ENCODE data around the gene PARS2. TPM values are rescaled to one million over a fixed set of nuclear protein-coding genes. Genes with fewer than 3 reads are reported as not detected.
A peak's percentile ranks its signal among the peaks of the same experiment; 100 is the strongest.

Gene PARS2
- total RNA-seq, 2 experiments from 2014 or later = 5.0 to 6.4 TPM

DNA sequence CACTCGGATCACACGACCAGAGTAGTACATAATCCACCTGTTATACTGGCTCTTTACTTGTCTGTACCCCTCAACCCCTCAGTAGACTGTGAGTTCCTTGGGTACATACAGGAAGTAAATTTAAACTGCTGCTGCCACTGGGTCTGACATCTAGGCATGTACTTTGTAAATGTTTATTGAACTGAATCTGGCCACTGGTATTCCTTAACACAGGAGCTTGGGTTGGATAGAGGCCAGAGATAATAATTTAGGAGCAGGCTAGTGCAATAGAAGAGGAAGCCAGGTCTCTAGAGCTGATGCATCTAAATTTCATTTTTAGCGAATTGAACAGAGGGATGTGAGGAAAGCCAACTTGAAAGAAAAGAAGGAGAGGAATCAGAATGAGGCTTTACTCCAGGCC, 36.3 kb downstream of the PARS2 start:
- CTCF ChIA-PET = no interaction called here
- Mint-ChIP-seq H3K4me1 (peaks cover 4% of the 10 kb centered on the region), H3K27me3 (no peaks in the 10 kb centered on the region), H3K9me3 (ENCODE audit: low read depth) (peaks cover 2% of the 10 kb centered on the region), H3K36me3 (peaks cover 58% of the 10 kb centered on the region), H3K4me3 (no peak overlapping the region), H3K27ac (peak overlapping the region; percentile 50)
- ATAC-seq (no peak), DNase-seq (no peak)

DNA sequence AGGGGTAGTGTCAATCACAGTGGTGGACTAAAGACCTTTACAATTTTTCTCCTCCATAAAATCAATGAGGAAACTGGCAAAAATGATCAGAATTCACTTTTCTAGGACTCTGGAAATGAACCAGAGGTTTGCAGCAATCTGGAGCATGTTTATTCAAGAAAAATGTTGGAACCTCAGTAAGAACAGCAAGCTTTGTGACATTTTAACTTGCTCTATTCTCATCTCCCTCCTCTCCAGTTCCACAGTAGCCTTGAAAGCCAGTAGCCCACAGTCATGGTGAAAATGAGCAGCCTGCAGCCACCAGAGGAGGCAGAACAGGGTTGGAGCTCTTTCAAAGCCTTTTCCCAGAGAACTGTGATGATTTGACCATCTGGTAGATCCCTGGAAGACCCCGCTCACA, 39.6 kb downstream of the PARS2 start:
- H3K27ac Mint-ChIP-seq = no peak overlapping the region
- H3K36me3 Mint-ChIP-seq = peaks cover 61% of the 10 kb centered on the region
- no peaks in the 10 kb centered on the region for H3K27me3 Mint-ChIP-seq
- peaks cover 2% of the 10 kb centered on the region for H3K9me3 Mint-ChIP-seq (ENCODE audit: low read depth)
- H3K4me3 Mint-ChIP-seq = no peak overlapping the region
- CTCF ChIA-PET = interaction anchor here (0.7 to 1.2 kb wide), 2 partner anchors 24 to 76 kb away, joined by 3 to 4 read pairs; partner anchors contain the start of gene TTC22
- no peak for DNase-seq
- H3K4me1 Mint-ChIP-seq = no peaks in the 10 kb centered on the region
- no peak for ATAC-seq

DNA sequence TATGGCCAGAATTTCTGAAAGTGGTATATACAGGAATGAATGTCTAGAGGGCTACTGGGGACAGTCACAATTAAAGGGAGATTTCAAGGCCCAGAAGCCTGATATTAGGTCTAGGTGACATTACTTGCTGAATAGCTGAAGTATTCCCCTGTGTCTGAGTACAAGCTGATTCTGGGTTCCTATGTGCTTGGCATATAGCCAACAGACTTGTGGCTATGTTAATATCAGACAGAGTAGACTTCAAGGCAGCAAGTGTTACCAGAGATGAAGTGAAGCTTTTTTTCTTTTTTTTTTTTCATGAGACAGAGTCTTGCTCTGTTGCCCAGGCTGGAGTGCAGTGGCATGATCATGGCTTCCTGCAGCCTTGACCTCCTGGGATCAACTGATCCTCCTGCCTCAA, 40.3 kb downstream of the PARS2 start:
- Mint-ChIP-seq H3K36me3 (peaks cover 62% of the 10 kb centered on the region), H3K4me1 (peaks cover 3% of the 10 kb centered on the region), H3K27ac (no peak overlapping the region), H3K4me3 (no peak overlapping the region), H3K27me3 (no peaks in the 10 kb centered on the region), H3K9me3 (ENCODE audit: low read depth) (peaks cover 2% of the 10 kb centered on the region)
- ATAC-seq (no peak), DNase-seq (no peak)
- CTCF ChIA-PET = no interaction called here

DNA sequence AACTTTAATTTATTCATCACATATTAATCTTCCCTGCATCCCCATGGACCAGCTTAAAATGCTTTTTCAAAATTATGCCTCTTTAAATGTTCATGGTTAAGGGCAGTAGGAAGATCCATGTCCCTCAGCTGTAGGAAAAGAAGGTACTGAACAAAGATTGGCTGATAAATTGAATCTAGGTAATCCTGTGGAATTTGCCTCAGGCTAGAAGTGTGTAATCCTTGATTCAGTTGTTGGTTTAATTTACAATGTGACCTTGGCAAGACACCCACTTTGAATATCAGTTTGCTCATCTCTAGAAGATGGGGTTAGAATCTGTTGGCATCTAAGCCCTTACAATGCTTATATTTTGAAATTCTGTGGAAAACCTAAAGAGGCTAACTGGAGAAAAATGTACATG, 42.6 kb downstream of the PARS2 start:
- H3K27ac Mint-ChIP-seq = no peak overlapping the region
- no peak for ATAC-seq
- peaks cover 54% of the 10 kb centered on the region for H3K36me3 Mint-ChIP-seq
- no peak for DNase-seq
- CTCF ChIA-PET = interaction anchor here (0.7 to 1.4 kb wide), 2 partner anchors 42 to 49 kb away, joined by 3 read pairs; no protein-coding TSS in a partner anchor
- peaks cover 14% of the 10 kb centered on the region for H3K4me1 Mint-ChIP-seq
- H3K27me3 Mint-ChIP-seq = no peaks in the 10 kb centered on the region
- peaks cover 2% of the 10 kb centered on the region for H3K9me3 Mint-ChIP-seq (ENCODE audit: low read depth)
- H3K4me3 Mint-ChIP-seq = no peak overlapping the region

DNA sequence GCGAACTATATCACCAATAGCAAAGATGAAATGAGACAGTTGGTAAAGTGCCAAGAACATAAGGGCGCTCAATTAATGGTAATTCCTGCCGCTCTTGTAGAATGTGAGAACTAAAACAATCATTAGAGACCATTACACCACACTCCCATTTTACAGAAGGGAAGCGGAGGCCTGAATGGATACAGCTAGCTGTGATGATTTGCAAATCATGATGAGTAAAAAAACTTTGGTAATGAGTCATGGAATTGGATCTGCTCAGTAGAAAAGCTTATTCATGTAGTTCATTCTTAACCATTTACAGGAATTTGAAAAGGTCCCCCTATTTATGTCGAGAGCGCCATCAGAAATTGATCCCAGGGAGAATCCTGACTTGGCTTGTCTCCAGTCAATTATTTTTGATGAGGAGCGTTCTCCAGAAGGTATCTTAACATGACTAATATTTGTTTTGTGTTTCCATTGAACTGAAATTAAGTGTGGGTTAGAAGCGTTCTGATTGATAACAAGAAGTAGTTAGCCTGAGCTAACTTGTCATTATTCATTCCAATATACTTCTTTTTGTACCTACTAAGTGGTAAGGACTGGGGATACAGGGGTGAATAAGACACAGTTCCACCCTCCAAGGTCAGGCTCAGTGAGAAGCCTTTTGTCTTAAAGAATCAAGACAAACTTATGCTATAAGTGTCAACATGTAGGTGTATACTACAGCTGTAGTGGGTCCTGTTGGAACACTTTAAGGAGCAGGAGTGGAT, 47.9 kb downstream of the PARS2 start:
- CTCF ChIA-PET = interaction anchor here (1.1 to 2.4 kb wide), 5 partner anchors 83 to 229 kb away, joined by 3 to 7 read pairs (median 3); partner anchors contain the start of gene TTC22
- H3K9me3 Mint-ChIP-seq (ENCODE audit: low read depth) = no peaks in the 10 kb centered on the region

DNA sequence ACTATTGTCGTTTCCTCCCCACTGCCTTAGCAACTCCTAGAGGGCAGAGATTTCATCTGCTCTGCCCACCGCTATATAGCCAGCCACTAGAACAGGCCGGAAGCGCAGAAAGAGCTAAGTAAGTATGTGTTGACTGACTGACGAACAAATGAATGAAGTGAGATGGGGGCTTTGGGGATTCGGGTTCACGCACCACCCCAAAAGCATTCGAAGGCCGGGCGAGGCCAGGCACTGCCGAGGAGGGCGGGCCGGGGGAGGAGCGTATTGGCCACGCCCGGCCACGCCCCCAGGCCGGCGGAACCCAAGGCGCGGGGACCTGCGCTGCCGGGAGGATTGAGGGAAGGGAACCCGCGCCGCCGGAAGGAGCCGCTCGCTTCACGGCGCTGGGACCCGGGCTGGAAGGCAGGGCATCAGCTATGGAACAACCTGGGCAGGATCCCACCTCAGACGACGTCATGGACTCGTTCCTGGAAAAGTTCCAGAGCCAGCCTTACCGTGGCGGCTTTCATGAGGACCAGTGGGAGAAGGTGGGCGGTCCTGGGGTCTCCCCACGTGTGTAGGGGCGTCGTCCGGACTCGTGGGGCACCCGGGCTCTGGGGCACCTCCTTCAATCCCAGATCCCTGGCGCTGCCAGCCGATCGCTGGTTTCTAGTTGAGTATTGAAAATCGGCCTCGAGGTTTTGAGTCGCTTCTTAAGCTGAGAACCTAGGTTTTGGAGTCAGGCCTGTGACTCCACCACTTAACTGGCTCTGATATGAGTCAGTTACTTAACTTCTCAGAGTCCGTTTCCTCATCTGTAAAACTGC, 48.6 kb downstream of the PARS2 start, which contains the start of gene TTC4:
Gene TTC4, plus strand, starts transcription at position 369 of the 806 bp plus-strand sequence. Its CDS starts 48 bp downstream, at position 417.
- Mint-ChIP-seq H3K4me1 (peaks cover 26% of the 10 kb centered on the region), H3K27ac (peak within 1 kb of the TSS; percentile 81), H3K36me3 (peaks cover 10% of the 10 kb centered on the region), H3K27me3 (no peaks in the 10 kb centered on the region), H3K9me3 (ENCODE audit: low read depth) (no peaks in the 10 kb centered on the region), H3K4me3 (peak within 1 kb of the TSS; percentile 82)
- DNase-seq = peak; percentile 86
- CTCF ChIA-PET = interaction anchor here (1.1 to 2.4 kb wide), 6 partner anchors 41 to 229 kb away, joined by 3 to 8 read pairs (median 6); partner anchors contain the start of gene TTC22
- ATAC-seq = peak; percentile 97

More for the DNA sequence above, 47.9 kb downstream of the PARS2 start:
- no peak for DNase-seq
- peaks cover 14% of the 10 kb centered on the region for H3K36me3 Mint-ChIP-seq
- peak overlapping the region; percentile 81 for H3K27ac Mint-ChIP-seq
- peak; percentile 2 for ATAC-seq
- no peaks in the 10 kb centered on the region for H3K27me3 Mint-ChIP-seq
- peaks cover 26% of the 10 kb centered on the region for H3K4me1 Mint-ChIP-seq
- peak overlapping the region; percentile 82 for H3K4me3 Mint-ChIP-seq

DNA sequence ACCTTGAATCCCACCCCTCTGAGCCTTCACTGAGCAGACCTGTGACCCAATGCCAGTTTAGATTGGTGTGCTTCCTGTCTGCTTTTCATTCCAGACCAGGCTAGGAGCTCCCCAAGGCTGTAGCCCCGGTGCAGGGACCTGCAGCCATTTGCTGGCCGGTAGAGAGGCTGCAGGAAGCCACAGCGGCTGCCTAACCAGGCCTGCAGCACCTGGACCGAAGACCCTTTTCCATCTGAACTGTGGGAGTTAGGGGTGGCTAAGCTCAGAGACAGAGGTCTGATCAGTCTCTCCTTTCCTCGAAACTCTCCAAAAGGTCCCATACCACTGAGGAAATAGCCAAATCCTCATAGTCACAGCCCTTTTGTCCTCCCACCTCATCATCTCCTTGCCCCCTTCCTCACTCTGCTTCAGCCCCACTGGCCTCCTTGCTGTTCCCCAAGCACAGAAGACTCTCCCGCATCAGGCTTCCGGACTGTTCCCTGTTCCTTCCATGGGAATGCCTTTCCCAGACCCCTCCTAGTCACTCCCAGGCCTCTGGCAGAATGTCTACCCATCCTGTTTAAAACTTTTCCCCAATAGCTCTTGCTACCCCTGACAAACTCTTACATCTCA, 49.3 kb downstream of the PARS2 start:
- CTCF ChIA-PET = interaction anchor here (0.8 to 1.5 kb wide), 4 partner anchors 40 to 95 kb away, joined by 4 to 8 read pairs (median 6); partner anchors contain the start of gene TTC22
- H3K4me3 Mint-ChIP-seq = peak overlapping the region; percentile 82

DNA sequence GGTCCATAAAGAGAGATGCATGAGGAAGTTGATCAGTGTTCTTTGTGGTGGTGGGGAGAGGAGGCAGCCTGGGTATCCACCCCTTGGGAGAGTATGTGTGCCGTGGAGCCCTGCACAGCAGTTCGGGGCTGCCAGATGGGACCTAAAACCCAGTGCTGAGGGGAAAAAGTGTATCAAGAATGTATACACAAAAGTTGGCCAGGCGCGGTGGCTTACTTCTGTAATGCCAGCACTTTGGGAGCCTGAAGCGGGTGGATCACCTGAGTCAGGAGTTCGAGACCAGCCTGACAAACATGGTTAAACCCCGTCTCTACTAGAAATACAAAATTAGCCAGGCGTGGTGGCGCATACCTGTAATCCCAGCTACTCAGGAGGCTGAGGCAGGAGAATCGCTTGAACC, 52.8 kb downstream of the PARS2 start:
- H3K4me1 Mint-ChIP-seq = peaks cover 10% of the 10 kb centered on the region
- H3K4me3 Mint-ChIP-seq = no peak overlapping the region
- CTCF ChIA-PET = no interaction called here
- no peaks in the 10 kb centered on the region for H3K9me3 Mint-ChIP-seq (ENCODE audit: low read depth)
- ATAC-seq (no peak), DNase-seq (no peak)
- peaks cover 7% of the 10 kb centered on the region for H3K27me3 Mint-ChIP-seq
- no peaks in the 10 kb centered on the region for H3K36me3 Mint-ChIP-seq
- H3K27ac Mint-ChIP-seq = no peak overlapping the region

More for the DNA sequence above, 49.3 kb downstream of the PARS2 start:
- DNase-seq (no peak), ATAC-seq (no peak)
- H3K27me3 Mint-ChIP-seq = no peaks in the 10 kb centered on the region
- H3K36me3 Mint-ChIP-seq = peaks cover 10% of the 10 kb centered on the region
- H3K27ac Mint-ChIP-seq = peak overlapping the region; percentile 81
- no peaks in the 10 kb centered on the region for H3K9me3 Mint-ChIP-seq (ENCODE audit: low read depth)
- H3K4me1 Mint-ChIP-seq = peaks cover 26% of the 10 kb centered on the region

DNA sequence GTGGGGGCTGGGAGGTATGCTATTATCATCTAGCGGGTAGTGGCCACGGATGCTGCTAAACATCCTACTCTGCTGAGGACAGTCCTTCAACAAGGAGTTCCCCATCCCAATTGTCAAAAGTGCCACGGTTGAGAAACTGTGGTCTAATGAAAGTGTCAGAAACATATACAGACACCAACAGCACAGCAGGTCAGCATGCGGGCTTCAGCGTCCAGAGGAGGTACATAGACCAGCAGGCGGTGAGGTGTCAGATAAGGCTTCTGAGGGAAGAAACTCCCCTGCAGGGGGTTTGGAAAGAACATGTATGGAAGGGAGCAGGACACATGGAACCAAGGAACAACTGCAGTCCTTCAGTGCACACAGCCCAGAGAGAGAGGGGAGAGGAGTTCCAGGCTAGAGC, 53.5 kb downstream of the PARS2 start:
- Mint-ChIP-seq H3K9me3 (ENCODE audit: low read depth) (no peaks in the 10 kb centered on the region), H3K27me3 (peaks cover 7% of the 10 kb centered on the region), H3K36me3 (no peaks in the 10 kb centered on the region), H3K4me1 (peaks cover 5% of the 10 kb centered on the region), H3K4me3 (no peak overlapping the region), H3K27ac (no peak overlapping the region)
- CTCF ChIA-PET = no interaction called here
- ATAC-seq = no peak
- DNase-seq = no peak

DNA sequence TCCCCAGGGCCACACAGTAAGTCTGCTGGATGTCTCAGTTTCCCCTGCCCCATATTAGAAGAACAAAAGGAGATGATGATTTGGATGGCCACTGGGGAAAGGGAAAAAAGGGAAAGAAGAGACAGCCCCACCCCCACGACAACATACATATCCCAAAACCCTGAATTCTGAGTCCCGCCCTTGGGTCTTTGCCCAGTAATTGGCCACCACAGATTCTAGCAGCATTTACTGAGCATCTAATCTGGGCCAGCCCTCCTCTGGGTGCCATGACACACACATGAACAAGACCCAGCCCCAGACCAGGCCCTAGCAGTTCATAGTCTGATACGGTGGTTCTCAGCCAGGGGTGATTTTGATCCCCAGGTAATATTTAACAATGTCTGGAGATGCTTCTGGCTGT, 53.9 kb downstream of the PARS2 start:
- peaks cover 4% of the 10 kb centered on the region for H3K4me1 Mint-ChIP-seq
- no peaks in the 10 kb centered on the region for H3K9me3 Mint-ChIP-seq (ENCODE audit: low read depth)
- no peak overlapping the region for H3K27ac Mint-ChIP-seq
- CTCF ChIA-PET = no interaction called here
- H3K4me3 Mint-ChIP-seq = no peak overlapping the region
- ATAC-seq (no peak), DNase-seq (no peak)
- peaks cover 9% of the 10 kb centered on the region for H3K27me3 Mint-ChIP-seq
- no peaks in the 10 kb centered on the region for H3K36me3 Mint-ChIP-seq

DNA sequence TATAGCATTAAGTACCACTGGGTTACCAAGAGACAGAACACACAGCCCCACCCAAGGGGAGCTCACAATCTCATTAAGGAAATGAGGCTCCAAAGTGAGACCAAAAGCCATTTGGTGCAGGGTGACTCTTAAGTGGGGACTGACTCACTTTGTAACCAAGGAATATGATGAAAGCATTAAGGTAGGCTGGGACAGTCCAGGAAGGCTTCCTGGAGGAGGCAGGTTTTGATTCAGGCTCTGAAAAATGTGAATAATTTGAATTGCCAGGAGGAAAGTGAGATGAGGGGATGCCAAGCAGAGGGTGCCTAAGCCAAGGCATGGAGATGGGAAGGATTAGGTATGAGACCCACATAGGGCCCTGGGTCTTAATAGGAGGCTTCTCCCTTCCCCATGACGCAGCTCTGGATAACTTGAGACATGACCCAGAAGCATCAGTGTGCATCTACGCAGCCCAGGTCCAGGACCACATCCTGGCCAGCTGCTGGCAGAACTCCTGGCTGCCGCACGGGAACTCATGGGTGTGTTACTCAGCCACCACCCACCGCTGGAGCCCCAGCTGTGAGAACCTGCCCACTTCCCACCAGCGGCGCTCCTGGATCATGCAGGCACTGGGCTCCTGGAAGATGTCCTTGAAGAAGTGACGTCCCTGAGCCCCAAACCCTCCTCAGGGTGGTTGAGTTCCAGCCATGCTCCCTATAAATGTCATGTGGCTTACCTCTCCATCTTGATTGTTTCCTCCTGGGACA, 54.6 kb downstream of the PARS2 start:
- CTCF ChIA-PET = no interaction called here
- no peaks in the 10 kb centered on the region for H3K4me1 Mint-ChIP-seq
- no peaks in the 10 kb centered on the region for H3K9me3 Mint-ChIP-seq (ENCODE audit: low read depth)
- DNase-seq = no peak
- peaks cover 10% of the 10 kb centered on the region for H3K27me3 Mint-ChIP-seq
- no peak for ATAC-seq
- H3K27ac Mint-ChIP-seq = no peak overlapping the region
- H3K4me3 Mint-ChIP-seq = no peak overlapping the region
- H3K36me3 Mint-ChIP-seq = no peaks in the 10 kb centered on the region

DNA sequence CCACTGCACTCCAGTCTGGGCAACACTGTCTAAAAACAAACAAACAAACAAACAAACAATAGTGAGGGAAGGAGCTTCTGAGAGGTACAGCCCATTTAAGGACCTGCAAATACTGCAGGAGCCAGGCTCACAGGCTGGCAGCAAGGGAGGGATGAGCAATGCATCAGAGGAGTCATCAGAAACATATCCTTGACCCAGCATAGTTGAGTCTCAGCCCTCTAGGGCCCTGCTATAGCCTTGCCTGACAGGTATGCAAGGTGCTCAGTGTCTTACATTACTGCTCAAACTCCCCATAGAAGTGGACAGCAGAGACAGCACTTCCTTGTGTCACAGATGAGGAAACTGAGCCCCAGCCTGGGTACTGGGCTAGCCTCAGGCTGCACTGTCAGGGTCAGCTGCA, 55.9 kb downstream of the PARS2 start:
- no peaks in the 10 kb centered on the region for H3K9me3 Mint-ChIP-seq (ENCODE audit: low read depth)
- DNase-seq = no peak
- H3K4me1 Mint-ChIP-seq = no peaks in the 10 kb centered on the region
- H3K36me3 Mint-ChIP-seq = no peaks in the 10 kb centered on the region
- no peak for ATAC-seq
- peaks cover 10% of the 10 kb centered on the region for H3K27me3 Mint-ChIP-seq
- no peak overlapping the region for H3K27ac Mint-ChIP-seq
- H3K4me3 Mint-ChIP-seq = no peak overlapping the region
- CTCF ChIA-PET = interaction anchor here (0.6 kb wide), 1 partner anchor 222 kb away, joined by 4 read pairs; no protein-coding TSS in a partner anchor
